UCSD-AML1 (cell line): ENCODE data around the gene CSK.
A peak's percentile ranks its signal among the peaks of the same experiment; 100 is the strongest.

Source experiments
- DNase-seq: peaks from one replicate; lab custom pipeline; 2025; ENCODE audit not compliant: unreplicated experiment; lab: John Stamatoyannopoulos, UW

Gene CSK

GRCh38 chr15:74842581-74843444 lies 60.9 kb downstream of the CSK start, which contains the start of gene ULK3:
ULK3 (minus strand) TSS chr15:74843156; CDS start chr15:74843105, 51 bp downstream.
- peak; percentile 95 for DNase-seq

GRCh38 chr15:74843445-74843828 lies 61.6 kb downstream of the CSK start:
- no peak for DNase-seq

GRCh38 chr15:74843891-74844299 lies 62.0 kb downstream of the CSK start:
- no peak for DNase-seq

GRCh38 chr15:74844319-74845207 lies 62.7 kb downstream of the CSK start:
- DNase-seq: no peak

GRCh38 chr15:74845208-74845568 lies 63.3 kb downstream of the CSK start:
- DNase-seq: peak; percentile 56

GRCh38 chr15:74845581-74845980 lies 63.7 kb downstream of the CSK start:
- no peak for DNase-seq

- no peak for DNase-seq
These were observed 65.6 kb downstream of the CSK start for GRCh38 chr15:74847432-74847831.

- DNase-seq: no peak
These were observed 68.5 kb downstream of the CSK start for GRCh38 chr15:74850393-74850792.

GRCh38 chr15:74851960-74852359 lies 70.1 kb downstream of the CSK start:
- DNase-seq: no peak
